ENCODE measurements around the gene SEMA3G.

- no peak for TF ChIP-seq CTCF (conservative IDR thresholded peaks at IDR 0.05)
- no peak for TF ChIP-seq EZH2 (IDR thresholded peaks at IDR 0.05; ENCODE audit: low read depth)
Observed at GRCh38 chr3:52387481-52387880, 57.4 kb downstream of the SEMA3G start.
